ENCODE measurements around the gene KMT2A.

Gene KMT2A

DNA sequence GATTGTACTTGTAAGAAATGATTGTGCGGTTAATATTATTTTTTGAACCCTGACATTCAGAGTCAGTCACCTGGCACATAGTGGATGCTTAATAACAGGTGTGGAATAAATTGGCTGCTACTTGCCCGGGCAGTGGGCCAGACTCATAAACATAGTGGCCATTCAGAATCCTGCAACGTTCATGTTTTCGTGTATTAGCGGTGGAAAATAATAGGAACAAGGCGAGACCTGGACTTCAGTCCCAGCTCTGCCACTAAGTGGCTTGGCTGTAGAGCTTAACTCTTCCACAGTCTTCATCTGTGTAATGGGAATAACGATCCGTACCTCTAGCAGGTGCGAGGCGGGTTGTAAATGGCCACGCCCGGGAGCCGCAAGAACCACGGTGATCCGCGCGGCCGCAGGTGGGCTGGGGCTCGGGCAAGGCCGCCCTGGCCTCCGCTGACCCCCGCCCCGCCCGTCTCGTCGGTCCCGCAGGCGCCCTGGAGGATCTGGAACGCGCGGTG, 93.9 kb downstream of the KMT2A start:
- Histone ChIP-seq H3K4me3 (ENCODE audit: low read depth, low read length) (peak overlapping the region; percentile 100), H3K36me3 (ENCODE audit: control insufficient read depth, insufficient read depth, low read length) (peaks cover 6% of the 10 kb centered on the region), H3K9me3 (ENCODE audit: control insufficient read depth, insufficient read depth, low read length) (no peaks in the 10 kb centered on the region), H3K4me1 (ENCODE audit: control insufficient read depth, insufficient read depth, low read length) (peaks cover 13% of the 10 kb centered on the region), H3K27me3 (ENCODE audit: control insufficient read depth, insufficient read depth, low read length) (no peaks in the 10 kb centered on the region), H3K9ac (ENCODE audit: low read depth, low read length) (peak overlapping the region; percentile 71)

DNA sequence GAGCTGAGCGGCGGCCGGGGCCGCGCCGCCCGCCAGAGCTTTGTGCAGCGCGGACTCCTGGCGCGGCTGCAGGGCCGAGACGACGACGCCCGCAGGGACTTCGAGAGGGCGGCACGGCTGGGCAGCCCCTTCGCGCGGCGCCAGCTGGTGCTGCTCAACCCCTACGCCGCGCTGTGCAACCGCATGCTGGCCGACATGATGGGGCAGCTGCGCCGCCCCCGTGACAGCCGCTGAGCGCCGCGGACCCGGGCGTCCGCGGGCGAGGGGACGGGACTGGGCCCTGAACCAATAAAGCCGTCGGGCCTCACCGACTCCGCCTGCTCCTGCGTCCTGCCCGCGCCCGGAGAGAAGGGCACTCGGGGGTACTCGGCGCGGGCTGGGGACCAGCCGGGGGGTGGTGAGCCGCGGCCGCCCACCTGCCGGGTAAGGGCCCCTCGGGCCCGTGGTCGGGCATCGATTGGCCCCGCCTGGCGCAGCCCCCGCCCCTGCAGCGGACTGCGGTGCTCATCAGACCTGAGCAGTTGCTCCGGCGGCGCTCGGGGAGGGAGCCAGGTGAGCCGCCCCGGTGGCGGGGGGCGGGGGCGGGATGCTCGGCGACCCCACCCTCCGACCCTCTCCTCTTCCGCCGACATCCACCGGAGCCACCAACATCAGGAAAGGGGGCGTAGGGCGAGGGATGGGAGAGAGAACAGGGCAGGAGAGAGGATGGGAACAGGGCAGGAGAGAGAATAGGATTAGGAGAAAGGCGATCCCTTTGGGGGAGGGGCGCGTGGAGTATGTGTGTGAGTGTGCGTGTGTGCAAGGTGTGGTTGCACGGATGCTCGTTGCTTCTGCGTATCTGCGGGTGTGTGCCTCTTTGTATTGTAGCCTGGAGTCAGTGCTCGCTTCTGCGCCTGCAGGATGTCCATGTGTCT, 94.6 kb downstream of the KMT2A start, which contains the start of gene TMEM25:
Gene TMEM25, plus strand, starts transcription at position 510 of the 914 bp plus-strand sequence. CDS start 610 bp downstream, outside the sequence.
- Histone ChIP-seq H3K36me3 (ENCODE audit: control insufficient read depth, insufficient read depth, low read length) (peaks cover 6% of the 10 kb centered on the region), H3K9me3 (ENCODE audit: control insufficient read depth, insufficient read depth, low read length) (no peaks in the 10 kb centered on the region), H3K9ac (ENCODE audit: low read depth, low read length) (peak within 1 kb of the TSS; percentile 71), H3K4me3 (ENCODE audit: low read depth, low read length) (peak within 1 kb of the TSS; percentile 100), H3K27me3 (ENCODE audit: control insufficient read depth, insufficient read depth, low read length) (no peaks in the 10 kb centered on the region), H3K4me1 (ENCODE audit: control insufficient read depth, insufficient read depth, low read length) (peaks cover 13% of the 10 kb centered on the region)

DNA sequence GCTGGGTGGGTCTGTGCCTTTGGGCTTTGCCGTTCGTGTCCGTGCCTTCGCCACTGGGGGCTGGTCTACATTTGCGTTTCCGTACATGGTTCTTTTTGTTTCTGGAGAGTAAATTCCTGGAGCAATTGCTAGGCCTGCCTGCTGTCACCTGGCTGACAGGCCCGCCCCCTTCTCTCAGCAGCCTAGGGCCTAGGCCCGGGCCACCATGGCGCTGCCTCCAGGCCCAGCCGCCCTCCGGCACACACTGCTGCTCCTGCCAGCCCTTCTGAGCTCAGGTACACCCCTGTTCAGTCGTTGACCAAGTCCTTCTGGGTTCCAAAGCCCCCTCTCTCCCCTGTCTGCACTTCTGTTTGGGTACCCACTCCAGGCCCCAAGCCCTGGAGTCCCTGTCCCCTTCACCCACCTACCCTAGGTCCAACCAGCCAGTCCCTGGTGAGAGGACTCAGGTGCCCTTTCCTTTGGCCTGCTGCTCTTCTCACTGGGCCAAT, 95.3 kb downstream of the KMT2A start:
- H3K9me3 ChIP-seq (ENCODE audit: control insufficient read depth, insufficient read depth, low read length) = no peaks in the 10 kb centered on the region
- H3K27me3 ChIP-seq (ENCODE audit: control insufficient read depth, insufficient read depth, low read length) = no peaks in the 10 kb centered on the region
- peak overlapping the region; percentile 100 for H3K4me3 ChIP-seq (ENCODE audit: low read depth, low read length)
- peak overlapping the region; percentile 28 for H3K9ac ChIP-seq (ENCODE audit: low read depth, low read length)
- H3K36me3 ChIP-seq (ENCODE audit: control insufficient read depth, insufficient read depth, low read length) = peaks cover 6% of the 10 kb centered on the region
- peaks cover 13% of the 10 kb centered on the region for H3K4me1 ChIP-seq (ENCODE audit: control insufficient read depth, insufficient read depth, low read length)

DNA sequence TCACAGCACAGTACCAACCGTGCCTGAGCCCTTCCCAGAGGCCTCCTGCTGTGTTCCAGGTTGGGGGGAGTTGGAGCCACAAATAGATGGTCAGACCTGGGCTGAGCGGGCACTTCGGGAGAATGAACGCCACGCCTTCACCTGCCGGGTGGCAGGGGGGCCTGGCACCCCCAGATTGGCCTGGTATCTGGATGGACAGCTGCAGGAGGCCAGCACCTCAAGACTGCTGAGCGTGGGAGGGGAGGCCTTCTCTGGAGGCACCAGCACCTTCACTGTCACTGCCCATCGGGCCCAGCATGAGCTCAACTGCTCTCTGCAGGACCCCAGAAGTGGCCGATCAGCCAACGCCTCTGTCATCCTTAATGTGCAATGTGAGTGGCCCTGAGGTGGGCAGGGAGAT, 95.8 kb downstream of the KMT2A start:
- Histone ChIP-seq H3K27me3 (ENCODE audit: control insufficient read depth, insufficient read depth, low read length) (no peaks in the 10 kb centered on the region), H3K9me3 (ENCODE audit: control insufficient read depth, insufficient read depth, low read length) (no peaks in the 10 kb centered on the region), H3K4me3 (ENCODE audit: low read depth, low read length) (peak overlapping the region; percentile 100), H3K4me1 (ENCODE audit: control insufficient read depth, insufficient read depth, low read length) (peaks cover 13% of the 10 kb centered on the region), H3K36me3 (ENCODE audit: control insufficient read depth, insufficient read depth, low read length) (peaks cover 6% of the 10 kb centered on the region), H3K9ac (ENCODE audit: low read depth, low read length) (no peak overlapping the region)

DNA sequence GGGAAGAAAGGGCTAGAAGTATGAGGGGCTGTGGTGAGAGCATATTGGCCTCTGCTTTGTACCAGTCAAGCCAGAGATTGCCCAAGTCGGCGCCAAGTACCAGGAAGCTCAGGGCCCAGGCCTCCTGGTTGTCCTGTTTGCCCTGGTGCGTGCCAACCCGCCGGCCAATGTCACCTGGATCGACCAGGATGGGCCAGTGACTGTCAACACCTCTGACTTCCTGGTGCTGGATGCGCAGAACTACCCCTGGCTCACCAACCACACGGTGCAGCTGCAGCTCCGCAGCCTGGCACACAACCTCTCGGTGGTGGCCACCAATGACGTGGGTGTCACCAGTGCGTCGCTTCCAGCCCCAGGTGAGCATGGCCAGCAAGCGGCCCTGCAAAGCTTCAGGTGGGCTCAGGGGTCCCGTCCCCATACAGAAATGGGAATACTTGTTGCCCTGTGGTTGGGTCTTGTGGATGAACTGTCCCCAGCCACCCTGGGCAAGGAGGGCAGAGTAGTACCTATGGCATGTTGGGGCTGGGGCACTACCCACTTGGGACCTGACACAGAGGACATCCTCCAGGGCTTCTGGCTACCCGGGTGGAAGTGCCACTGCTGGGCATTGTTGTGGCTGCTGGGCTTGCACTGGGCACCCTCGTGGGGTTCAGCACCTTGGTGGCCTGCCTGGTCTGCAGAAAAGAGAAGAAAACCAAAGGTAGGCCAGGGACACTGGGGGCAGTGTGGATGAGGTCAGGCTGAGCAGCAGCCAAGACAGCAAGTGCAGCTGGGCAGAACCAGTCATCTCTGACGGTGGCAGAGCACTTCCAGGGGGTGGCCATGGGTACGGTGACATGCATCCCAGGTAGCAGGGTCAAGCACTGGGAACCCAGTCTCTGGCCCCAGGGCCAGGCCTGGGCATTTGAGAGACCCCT, 96.8 kb downstream of the KMT2A start:
- H3K4me3 ChIP-seq (ENCODE audit: low read depth, low read length) = no peak overlapping the region
- no peak overlapping the region for H3K9ac ChIP-seq (ENCODE audit: low read depth, low read length)
- H3K36me3 ChIP-seq (ENCODE audit: control insufficient read depth, insufficient read depth, low read length) = peaks cover 6% of the 10 kb centered on the region
- H3K4me1 ChIP-seq (ENCODE audit: control insufficient read depth, insufficient read depth, low read length) = peaks cover 13% of the 10 kb centered on the region
- H3K9me3 ChIP-seq (ENCODE audit: control insufficient read depth, insufficient read depth, low read length) = no peaks in the 10 kb centered on the region
- H3K27me3 ChIP-seq (ENCODE audit: control insufficient read depth, insufficient read depth, low read length) = no peaks in the 10 kb centered on the region

DNA sequence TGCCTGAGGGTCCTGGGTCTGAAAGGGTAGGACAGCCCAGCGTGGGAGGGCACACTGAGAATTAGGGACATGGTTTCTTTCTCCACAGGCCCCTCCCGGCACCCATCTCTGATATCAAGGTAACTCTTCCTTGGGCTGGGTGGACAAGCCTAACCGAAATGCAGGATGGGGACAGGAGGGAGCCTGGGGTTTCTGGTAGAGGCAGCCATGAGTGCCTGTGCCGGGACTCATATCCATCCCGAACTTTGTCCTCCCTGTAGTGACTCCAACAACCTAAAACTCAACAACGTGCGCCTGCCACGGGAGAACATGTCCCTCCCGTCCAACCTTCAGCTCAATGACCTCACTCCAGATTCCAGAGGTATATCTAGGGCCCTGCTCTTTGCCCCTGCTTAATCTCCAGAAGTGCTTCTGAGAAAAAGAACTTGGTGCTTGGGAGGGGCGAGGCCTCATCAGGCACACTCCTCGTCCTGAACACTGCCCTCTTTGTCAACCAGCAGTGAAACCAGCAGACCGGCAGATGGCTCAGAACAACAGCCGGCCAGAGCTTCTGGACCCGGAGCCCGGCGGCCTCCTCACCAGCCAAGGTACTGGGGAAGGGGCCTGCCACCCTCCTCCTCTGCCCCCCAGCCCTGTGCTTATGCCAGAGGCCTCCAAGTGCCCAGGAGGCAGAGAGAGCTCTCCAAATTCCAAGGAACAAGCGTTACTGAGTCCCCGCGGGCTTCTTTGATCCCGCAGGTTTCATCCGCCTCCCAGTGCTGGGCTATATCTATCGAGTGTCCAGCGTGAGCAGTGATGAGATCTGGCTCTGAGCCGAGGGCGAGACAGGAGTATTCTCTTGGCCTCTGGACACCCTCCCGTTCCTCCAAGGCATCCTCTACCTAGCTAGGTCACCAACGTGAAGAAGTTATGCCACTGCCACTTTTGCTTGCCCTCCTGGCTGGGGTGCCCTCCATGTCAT, 97.8 kb downstream of the KMT2A start:
- H3K4me3 ChIP-seq (ENCODE audit: low read depth, low read length) = no peak overlapping the region
- H3K4me1 ChIP-seq (ENCODE audit: control insufficient read depth, insufficient read depth, low read length) = peaks cover 13% of the 10 kb centered on the region
- H3K9ac ChIP-seq (ENCODE audit: low read depth, low read length) = no peak overlapping the region
- peaks cover 6% of the 10 kb centered on the region for H3K36me3 ChIP-seq (ENCODE audit: control insufficient read depth, insufficient read depth, low read length)
- no peaks in the 10 kb centered on the region for H3K9me3 ChIP-seq (ENCODE audit: control insufficient read depth, insufficient read depth, low read length)
- no peaks in the 10 kb centered on the region for H3K27me3 ChIP-seq (ENCODE audit: control insufficient read depth, insufficient read depth, low read length)

DNA sequence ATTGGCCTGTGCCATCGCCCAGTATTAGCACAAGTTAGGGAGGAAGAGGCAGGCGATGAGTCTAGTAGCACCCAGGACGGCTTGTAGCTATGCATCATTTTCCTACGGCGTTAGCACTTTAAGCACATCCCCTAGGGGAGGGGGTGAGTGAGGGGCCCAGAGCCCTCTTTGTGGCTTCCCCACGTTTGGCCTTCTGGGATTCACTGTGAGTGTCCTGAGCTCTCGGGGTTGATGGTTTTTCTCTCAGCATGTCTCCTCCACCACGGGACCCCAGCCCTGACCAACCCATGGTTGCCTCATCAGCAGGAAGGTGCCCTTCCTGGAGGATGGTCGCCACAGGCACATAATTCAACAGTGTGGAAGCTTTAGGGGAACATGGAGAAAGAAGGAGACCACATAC, 99.0 kb downstream of the KMT2A start:
- Histone ChIP-seq H3K9ac (ENCODE audit: low read depth, low read length) (no peak overlapping the region), H3K4me3 (ENCODE audit: low read depth, low read length) (no peak overlapping the region), H3K9me3 (ENCODE audit: control insufficient read depth, insufficient read depth, low read length) (no peaks in the 10 kb centered on the region), H3K27me3 (ENCODE audit: control insufficient read depth, insufficient read depth, low read length) (no peaks in the 10 kb centered on the region), H3K36me3 (ENCODE audit: control insufficient read depth, insufficient read depth, low read length) (peaks cover 6% of the 10 kb centered on the region), H3K4me1 (ENCODE audit: control insufficient read depth, insufficient read depth, low read length) (peaks cover 3% of the 10 kb centered on the region)

DNA sequence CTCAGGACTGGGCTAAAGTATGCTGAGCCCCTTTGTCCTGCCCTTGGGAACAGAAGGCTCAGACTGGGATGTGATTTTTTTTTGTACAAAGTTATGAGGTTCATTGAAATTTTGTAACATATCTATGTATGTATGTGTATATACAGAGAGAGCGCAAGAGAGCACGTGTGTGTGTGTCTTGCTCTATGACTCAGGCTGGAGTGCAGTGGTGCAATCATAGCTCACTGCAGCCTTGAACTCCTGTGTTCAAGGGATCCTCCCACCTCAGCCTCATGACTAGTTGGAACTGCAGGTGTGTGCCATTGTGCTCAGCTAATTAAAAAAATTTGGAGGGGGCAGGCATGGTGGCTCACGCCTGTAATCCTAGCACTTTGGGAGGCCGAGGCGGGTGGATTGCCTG, 100.4 kb downstream of the KMT2A start:
- Histone ChIP-seq H3K9me3 (ENCODE audit: control insufficient read depth, insufficient read depth, low read length) (no peaks in the 10 kb centered on the region), H3K36me3 (ENCODE audit: control insufficient read depth, insufficient read depth, low read length) (peaks cover 6% of the 10 kb centered on the region), H3K9ac (ENCODE audit: low read depth, low read length) (no peak overlapping the region), H3K27me3 (ENCODE audit: control insufficient read depth, insufficient read depth, low read length) (no peaks in the 10 kb centered on the region), H3K4me1 (ENCODE audit: control insufficient read depth, insufficient read depth, low read length) (peaks cover 2% of the 10 kb centered on the region), H3K4me3 (ENCODE audit: low read depth, low read length) (no peak overlapping the region)

DNA sequence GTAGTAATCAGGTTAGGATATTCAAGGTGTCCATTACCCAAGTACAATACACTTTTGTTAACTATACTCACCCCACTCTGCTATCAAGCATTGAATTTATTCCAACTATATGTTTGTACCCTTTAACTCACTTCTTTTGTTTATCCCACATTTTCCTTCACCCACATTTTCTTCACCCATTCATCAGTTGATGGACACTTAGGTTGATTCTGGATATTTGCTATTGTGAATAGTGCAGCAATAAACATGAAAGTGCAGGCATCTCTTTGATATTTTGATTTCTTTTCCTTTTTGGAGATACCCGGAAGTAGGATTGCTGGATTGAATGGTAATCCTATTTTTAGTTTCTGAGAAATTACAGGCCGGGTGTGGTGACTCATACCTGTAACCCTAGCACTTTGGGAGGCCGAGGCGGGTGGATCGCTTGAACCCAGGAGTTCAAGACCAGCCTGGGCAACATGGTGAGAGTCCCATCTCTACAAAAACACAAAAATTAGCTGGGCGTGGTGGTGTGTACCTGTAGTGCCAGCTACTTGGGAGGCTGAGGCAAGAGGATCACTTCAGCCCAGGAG, 101.2 kb downstream of the KMT2A start:
- H3K4me3 ChIP-seq (ENCODE audit: low read depth, low read length) = no peak overlapping the region
- H3K36me3 ChIP-seq (ENCODE audit: control insufficient read depth, insufficient read depth, low read length) = peaks cover 6% of the 10 kb centered on the region
- H3K27me3 ChIP-seq (ENCODE audit: control insufficient read depth, insufficient read depth, low read length) = no peaks in the 10 kb centered on the region
- no peaks in the 10 kb centered on the region for H3K9me3 ChIP-seq (ENCODE audit: control insufficient read depth, insufficient read depth, low read length)
- H3K9ac ChIP-seq (ENCODE audit: low read depth, low read length) = no peak overlapping the region
- no peaks in the 10 kb centered on the region for H3K4me1 ChIP-seq (ENCODE audit: control insufficient read depth, insufficient read depth, low read length)

DNA sequence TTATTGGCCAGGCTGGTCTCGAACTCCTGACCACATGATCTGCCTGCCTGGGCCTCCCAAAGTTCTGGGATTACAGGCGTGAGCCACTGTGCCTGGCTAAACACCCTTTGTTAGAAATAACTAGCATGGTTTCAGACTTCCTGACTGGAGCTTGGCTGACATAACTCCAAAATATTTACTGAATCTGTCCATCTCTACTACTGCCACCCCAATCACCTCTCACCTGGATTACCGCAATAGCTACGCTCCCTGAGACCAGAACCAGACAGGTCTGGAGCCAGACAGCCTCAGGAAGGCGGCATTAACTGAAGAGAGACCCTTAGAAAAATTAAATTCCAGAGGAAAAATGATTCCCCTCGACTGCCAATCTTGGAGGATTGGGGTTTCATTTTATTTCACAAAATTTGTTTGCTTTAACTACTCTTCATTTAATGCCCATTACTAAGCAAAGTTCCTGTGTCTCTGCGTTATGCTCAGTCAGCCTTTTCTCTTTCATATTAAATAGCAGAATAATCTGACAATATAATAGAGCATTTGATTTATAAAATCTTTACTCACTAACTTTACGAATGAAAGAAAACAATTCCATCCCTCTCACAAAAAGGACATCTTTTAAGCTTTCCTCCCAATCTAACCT, 107.8 kb downstream of the KMT2A start:
- H3K36me3 ChIP-seq (ENCODE audit: control insufficient read depth, insufficient read depth, low read length) = peaks cover 2% of the 10 kb centered on the region
- no peak overlapping the region for H3K4me3 ChIP-seq (ENCODE audit: low read depth, low read length)
- H3K4me1 ChIP-seq (ENCODE audit: control insufficient read depth, insufficient read depth, low read length) = no peaks in the 10 kb centered on the region
- no peaks in the 10 kb centered on the region for H3K27me3 ChIP-seq (ENCODE audit: control insufficient read depth, insufficient read depth, low read length)
- H3K9me3 ChIP-seq (ENCODE audit: control insufficient read depth, insufficient read depth, low read length) = no peaks in the 10 kb centered on the region
- no peak overlapping the region for H3K9ac ChIP-seq (ENCODE audit: low read depth, low read length)

All from iPS-15b (cell line).